ENCODE measurements around the gene OR10H2.

DNA sequence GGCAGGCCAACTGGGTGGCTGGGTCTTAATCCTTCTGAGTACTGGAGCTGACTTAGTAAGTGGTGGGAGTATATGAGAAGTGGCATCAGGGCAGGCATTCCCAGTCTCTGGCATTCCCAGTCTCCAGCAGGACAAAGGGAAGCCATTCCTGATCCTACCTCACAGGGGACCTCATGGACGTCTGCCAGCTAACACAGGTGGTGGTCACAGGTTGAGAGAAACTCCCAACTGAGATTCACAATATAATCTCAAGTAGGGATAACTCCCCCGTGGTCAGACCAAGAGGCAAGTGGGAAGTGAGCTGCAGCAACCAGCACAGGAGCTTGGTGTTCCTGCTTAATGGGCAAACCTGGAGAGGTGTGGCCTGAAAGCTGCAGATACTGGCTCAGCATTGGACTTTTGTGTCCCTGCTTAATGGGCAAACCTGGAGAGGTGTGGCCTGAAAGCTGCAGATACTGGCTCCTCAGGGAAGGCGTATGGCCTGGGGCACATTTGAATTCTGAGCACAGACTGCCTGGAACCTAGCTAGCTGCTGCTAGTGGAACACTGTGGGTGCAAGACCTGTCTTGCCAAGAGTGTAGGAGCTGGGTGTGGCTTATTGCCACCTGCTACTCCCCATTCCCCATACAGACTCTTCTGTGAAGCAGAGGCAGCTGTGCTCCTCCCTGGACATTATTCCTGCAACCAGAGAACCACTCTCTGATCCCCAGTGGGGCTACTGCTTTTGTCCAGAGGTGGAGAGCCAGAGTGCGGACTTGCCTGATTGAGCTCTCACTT, 25.9 kb upstream of the OR10H2 start:
- TF ChIP-seq, protein P1, sequence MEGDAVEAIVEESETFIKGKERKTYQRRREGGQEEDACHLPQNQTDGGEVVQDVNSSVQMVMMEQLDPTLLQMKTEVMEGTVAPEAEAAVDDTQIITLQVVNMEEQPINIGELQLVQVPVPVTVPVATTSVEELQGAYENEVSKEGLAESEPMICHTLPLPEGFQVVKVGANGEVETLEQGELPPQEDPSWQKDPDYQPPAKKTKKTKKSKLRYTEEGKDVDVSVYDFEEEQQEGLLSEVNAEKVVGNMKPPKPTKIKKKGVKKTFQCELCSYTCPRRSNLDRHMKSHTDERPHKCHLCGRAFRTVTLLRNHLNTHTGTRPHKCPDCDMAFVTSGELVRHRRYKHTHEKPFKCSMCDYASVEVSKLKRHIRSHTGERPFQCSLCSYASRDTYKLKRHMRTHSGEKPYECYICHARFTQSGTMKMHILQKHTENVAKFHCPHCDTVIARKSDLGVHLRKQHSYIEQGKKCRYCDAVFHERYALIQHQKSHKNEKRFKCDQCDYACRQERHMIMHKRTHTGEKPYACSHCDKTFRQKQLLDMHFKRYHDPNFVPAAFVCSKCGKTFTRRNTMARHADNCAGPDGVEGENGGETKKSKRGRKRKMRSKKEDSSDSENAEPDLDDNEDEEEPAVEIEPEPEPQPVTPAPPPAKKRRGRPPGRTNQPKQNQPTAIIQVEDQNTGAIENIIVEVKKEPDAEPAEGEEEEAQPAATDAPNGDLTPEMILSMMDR (IDR thresholded peaks at IDR 0.05), result no peak
- no peak for TF ChIP-seq POLR2A (IDR thresholded peaks at IDR 0.05)
